Measurements from ENCODE around the gene FBL. TPM values are rescaled to one million over a fixed set of nuclear protein-coding genes. Genes with fewer than 3 reads are reported as not detected.
"Not testable (repeated sequence)": the region's sequence is repeated elsewhere in the genome, so short reads cannot be mapped to it uniquely, and the experiment has no call there.

FBL gene
- total RNA-seq, 1 experiment from 2014 or later, result 554 TPM

GRCh38 chr19:39894236-39894606 is 48.0 kb upstream of the FBL start:
- H3K4me3 ChIP-seq (replicated peaks in 1 of 2; ENCODE audit: low read depth in 1 of 2, low read length in 2 of 2); H3K4me1 ChIP-seq (ENCODE audit: control insufficient read depth in 1 of 2, insufficient read depth in 2 of 2, low read length in 2 of 2); H3K9ac ChIP-seq (ENCODE audit: low read length); ATAC-seq; H3K9me3 ChIP-seq (ENCODE audit: control insufficient read depth in 1 of 2, insufficient read depth in 1 of 2, low read depth in 1 of 2, low read length in 2 of 2); DNase-seq (ENCODE audit: low read depth, low spot score); BruUV-seq (replicated peaks); H3K27me3 ChIP-seq (ENCODE audit: insufficient read depth, low read length); H3K36me3 ChIP-seq (ENCODE audit: control insufficient read depth in 1 of 2, insufficient read depth in 2 of 2, low read length in 2 of 2); H4K20me1 ChIP-seq (ENCODE audit: insufficient read depth); CTCF ChIA-PET; POLR2A ChIA-PET; RAD21 ChIA-PET (ENCODE audit: low non-redundant PET in 1 of 2, low total read pairs in 2 of 2, uncharacterized antibody in 2 of 2, unreplicated experiment in 2 of 2); H3K4me2 ChIP-seq (ENCODE audit: low read length); H3K9me2 ChIP-seq (ENCODE audit: insufficient read depth); H2AFZ ChIP-seq (ENCODE audit: low read depth, low read length, poor library complexity, severe bottlenecking); H3K27ac ChIP-seq (ENCODE audit: low read depth, low read length); H3K79me2 ChIP-seq (ENCODE audit: insufficient read depth, low read length); intact Hi-C loops (cut with micrococcal nuclease): not testable (repeated sequence)

- BruUV-seq (replicated peaks); H3K27me3 ChIP-seq (ENCODE audit: insufficient read depth, low read length); H3K4me2 ChIP-seq (ENCODE audit: low read length); H3K9me2 ChIP-seq (ENCODE audit: insufficient read depth); H3K4me3 ChIP-seq (replicated peaks in 1 of 2; ENCODE audit: low read depth in 1 of 2, low read length in 2 of 2); CTCF ChIA-PET; DNase-seq (ENCODE audit: low read depth, low spot score); H3K36me3 ChIP-seq (ENCODE audit: control insufficient read depth in 1 of 2, insufficient read depth in 2 of 2, low read length in 2 of 2); H3K4me1 ChIP-seq (ENCODE audit: control insufficient read depth in 1 of 2, insufficient read depth in 2 of 2, low read length in 2 of 2); H3K79me2 ChIP-seq (ENCODE audit: insufficient read depth, low read length); intact Hi-C loops (cut with micrococcal nuclease); H3K9me3 ChIP-seq (ENCODE audit: control insufficient read depth in 1 of 2, insufficient read depth in 1 of 2, low read depth in 1 of 2, low read length in 2 of 2); H2AFZ ChIP-seq (ENCODE audit: low read depth, low read length, poor library complexity, severe bottlenecking); H3K27ac ChIP-seq (ENCODE audit: low read depth, low read length); POLR2A ChIA-PET; H4K20me1 ChIP-seq (ENCODE audit: insufficient read depth); ATAC-seq; H3K9ac ChIP-seq (ENCODE audit: low read length); RAD21 ChIA-PET (ENCODE audit: low non-redundant PET in 1 of 2, low total read pairs in 2 of 2, uncharacterized antibody in 2 of 2, unreplicated experiment in 2 of 2): not testable (repeated sequence)
These were observed 47.4 kb upstream of the FBL start for GRCh38 chr19:39893366-39894235.

- H3K27me3 ChIP-seq (ENCODE audit: insufficient read depth, low read length); H2AFZ ChIP-seq (ENCODE audit: low read depth, low read length, poor library complexity, severe bottlenecking); H3K27ac ChIP-seq (ENCODE audit: low read depth, low read length); H3K9me2 ChIP-seq (ENCODE audit: insufficient read depth); H3K4me1 ChIP-seq (ENCODE audit: control insufficient read depth in 1 of 2, insufficient read depth in 2 of 2, low read length in 2 of 2); H3K9me3 ChIP-seq (ENCODE audit: control insufficient read depth in 1 of 2, insufficient read depth in 1 of 2, low read depth in 1 of 2, low read length in 2 of 2); H3K4me3 ChIP-seq (replicated peaks in 1 of 2; ENCODE audit: low read depth in 1 of 2, low read length in 2 of 2); H3K4me2 ChIP-seq (ENCODE audit: low read length); H3K36me3 ChIP-seq (ENCODE audit: control insufficient read depth in 1 of 2, insufficient read depth in 2 of 2, low read length in 2 of 2); POLR2A ChIA-PET; DNase-seq (ENCODE audit: low read depth, low spot score); CTCF ChIA-PET; H3K9ac ChIP-seq (ENCODE audit: low read length); ATAC-seq; H4K20me1 ChIP-seq (ENCODE audit: insufficient read depth); RAD21 ChIA-PET (ENCODE audit: low non-redundant PET in 1 of 2, low total read pairs in 2 of 2, uncharacterized antibody in 2 of 2, unreplicated experiment in 2 of 2); intact Hi-C loops (cut with micrococcal nuclease); H3K79me2 ChIP-seq (ENCODE audit: insufficient read depth, low read length); BruUV-seq (replicated peaks): not testable (repeated sequence)
These were observed 46.3 kb upstream of the FBL start for GRCh38 chr19:39892506-39892902.

- H3K4me1 ChIP-seq (ENCODE audit: control insufficient read depth in 1 of 2, insufficient read depth in 2 of 2, low read length in 2 of 2); H3K79me2 ChIP-seq (ENCODE audit: insufficient read depth, low read length); H3K36me3 ChIP-seq (ENCODE audit: control insufficient read depth in 1 of 2, insufficient read depth in 2 of 2, low read length in 2 of 2); H3K9me3 ChIP-seq (ENCODE audit: control insufficient read depth in 1 of 2, insufficient read depth in 1 of 2, low read depth in 1 of 2, low read length in 2 of 2); H2AFZ ChIP-seq (ENCODE audit: low read depth, low read length, poor library complexity, severe bottlenecking); H4K20me1 ChIP-seq (ENCODE audit: insufficient read depth); POLR2A ChIA-PET; H3K9ac ChIP-seq (ENCODE audit: low read length); RAD21 ChIA-PET (ENCODE audit: low non-redundant PET in 1 of 2, low total read pairs in 2 of 2, uncharacterized antibody in 2 of 2, unreplicated experiment in 2 of 2); BruUV-seq (replicated peaks); H3K27me3 ChIP-seq (ENCODE audit: insufficient read depth, low read length); H3K27ac ChIP-seq (ENCODE audit: low read depth, low read length); intact Hi-C loops (cut with micrococcal nuclease); ATAC-seq; H3K9me2 ChIP-seq (ENCODE audit: insufficient read depth); H3K4me2 ChIP-seq (ENCODE audit: low read length); CTCF ChIA-PET; H3K4me3 ChIP-seq (replicated peaks in 1 of 2; ENCODE audit: low read depth in 1 of 2, low read length in 2 of 2); DNase-seq (ENCODE audit: low read depth, low spot score): not testable (repeated sequence)
These were observed 45.7 kb upstream of the FBL start for GRCh38 chr19:39891660-39892505.

All from HCT116 (cell line).